ENCODE results near the gene SERPINE2.

SERPINE2 gene

DNA sequence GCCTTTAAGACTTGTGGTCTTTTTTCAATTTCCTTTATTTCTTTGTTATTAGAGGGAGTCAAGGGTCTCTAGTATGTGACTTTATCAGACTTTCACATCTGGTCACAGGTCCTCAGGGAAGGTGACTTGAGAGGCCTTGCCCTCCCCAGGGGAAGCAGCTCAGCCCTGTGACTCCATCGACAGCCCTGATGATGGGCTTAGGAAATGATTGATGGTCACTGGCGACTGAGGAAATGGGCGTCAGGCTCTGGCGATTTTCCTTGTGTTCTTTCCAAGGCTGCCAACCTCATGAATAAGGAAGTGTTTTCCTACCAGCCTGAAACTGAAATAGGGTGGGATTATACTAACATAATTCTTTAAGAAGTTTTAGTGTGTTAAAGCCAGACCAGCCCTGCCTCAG is 21.1 kb downstream of the SERPINE2 start:
- H2AK5ac ChIP-seq (ENCODE audit: low read depth, low read length) = no peak overlapping the region
- H3K9me3 ChIP-seq (replicated peaks in 1 of 2; ENCODE audit: control insufficient read depth in 2 of 2, insufficient read depth in 1 of 2, low read depth in 1 of 2, low read length in 2 of 2) = no peaks in the 10 kb centered on the region
- no peak for DNase-seq (ENCODE audit: low spot score)
- no peaks in the 10 kb centered on the region for H3K4me1 ChIP-seq (ENCODE audit: control insufficient read depth in 2 of 2, insufficient read depth in 1 of 2, low read depth in 1 of 2, low read length in 2 of 2)
- no peak overlapping the region for H2AFZ ChIP-seq (ENCODE audit: low read length)
- no peak overlapping the region for H2BK12ac ChIP-seq (ENCODE audit: low read length)
- no CpG with 5 or more reads among the region's 4 CpGs for WGBS, 2 donors (ENCODE audit: extremely low coverage in 2 of 2, insufficient read length in 2 of 2, insufficient replicate concordance in 1 of 2)
- no peak overlapping the region for H3K4me3 ChIP-seq (ENCODE audit: low read length in 2 of 2)
- H3K4me2 ChIP-seq (ENCODE audit: insufficient read depth, low read length, poor library complexity, severe bottlenecking) = no peak overlapping the region
- no peak overlapping the region for H2BK15ac ChIP-seq (ENCODE audit: low read length)
- H3K14ac ChIP-seq (ENCODE audit: low read length) = no peak overlapping the region
- H3K18ac ChIP-seq (ENCODE audit: low read length) = no peak overlapping the region
- no peaks in the 10 kb centered on the region for H3K27me3 ChIP-seq (ENCODE audit: control insufficient read depth in 3 of 3, insufficient read depth in 3 of 3, low read depth in 1 of 3, low read length in 3 of 3)
- no peak overlapping the region for H3K4ac ChIP-seq (ENCODE audit: low read length)
- no peak overlapping the region for H4K91ac ChIP-seq (ENCODE audit: low read depth, low read length, poor library complexity)
- H3K36me3 ChIP-seq (replicated peaks in 1 of 2; ENCODE audit: control insufficient read depth in 2 of 2, insufficient read depth in 2 of 2, low read length in 2 of 2) = no peaks in the 10 kb centered on the region
- no peak overlapping the region for H3K23ac ChIP-seq (ENCODE audit: low read depth, low read length, poor library complexity)
- H3K27ac ChIP-seq (replicated peaks; ENCODE audit: low read length) = no peak overlapping the region
- no peak overlapping the region for H4K8ac ChIP-seq (ENCODE audit: low read depth, low read length)
- H2BK5ac ChIP-seq (ENCODE audit: low read length) = no peak overlapping the region
- no peaks in the 10 kb centered on the region for H3K79me1 ChIP-seq (ENCODE audit: low read depth, low read length)
- no peak overlapping the region for H3K9ac ChIP-seq (ENCODE audit: low read depth, low read length, poor library complexity)
- H2BK120ac ChIP-seq (ENCODE audit: low read depth, low read length) = no peak overlapping the region

DNA sequence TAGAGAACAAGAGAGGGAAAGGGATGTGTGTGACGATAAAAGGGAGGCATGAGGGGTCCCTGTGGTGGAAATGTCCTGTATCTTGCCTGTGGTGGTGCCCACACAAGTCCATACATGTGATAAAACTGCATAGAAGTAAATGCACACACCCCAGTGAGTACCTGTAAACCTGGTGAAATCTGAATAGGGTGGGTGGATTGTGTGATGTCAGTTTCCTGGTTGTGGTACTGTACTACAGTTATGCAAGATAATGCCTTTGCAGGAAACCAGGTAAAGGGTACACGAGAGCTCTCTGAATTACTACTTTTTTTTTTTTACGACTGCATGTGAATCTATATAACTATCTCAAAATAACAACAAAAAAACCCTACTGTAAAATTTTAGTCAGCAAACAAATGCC is 22.1 kb downstream of the SERPINE2 start:
- Histone ChIP-seq H2BK5ac (ENCODE audit: low read length) (no peak overlapping the region), H2BK15ac (ENCODE audit: low read length) (no peak overlapping the region), H3K36me3 (replicated peaks in 1 of 2; ENCODE audit: control insufficient read depth in 2 of 2, insufficient read depth in 2 of 2, low read length in 2 of 2) (no peaks in the 10 kb centered on the region), H4K8ac (ENCODE audit: low read depth, low read length) (no peak overlapping the region), H3K4me2 (ENCODE audit: insufficient read depth, low read length, poor library complexity, severe bottlenecking) (no peak overlapping the region), H3K18ac (ENCODE audit: low read length) (no peak overlapping the region), H3K4me1 (ENCODE audit: control insufficient read depth in 2 of 2, insufficient read depth in 1 of 2, low read depth in 1 of 2, low read length in 2 of 2) (no peaks in the 10 kb centered on the region), H3K4me3 (ENCODE audit: low read length in 2 of 2) (no peak overlapping the region), H3K79me1 (ENCODE audit: low read depth, low read length) (no peaks in the 10 kb centered on the region), H3K23ac (ENCODE audit: low read depth, low read length, poor library complexity) (no peak overlapping the region), H2BK120ac (ENCODE audit: low read depth, low read length) (no peak overlapping the region), H2AFZ (ENCODE audit: low read length) (no peak overlapping the region), H2BK12ac (ENCODE audit: low read length) (no peak overlapping the region), H4K91ac (ENCODE audit: low read depth, low read length, poor library complexity) (no peak overlapping the region), H3K4ac (ENCODE audit: low read length) (no peak overlapping the region), H2AK5ac (ENCODE audit: low read depth, low read length) (no peak overlapping the region), H3K27ac (replicated peaks; ENCODE audit: low read length) (no peak overlapping the region), H3K14ac (ENCODE audit: low read length) (no peak overlapping the region), H3K27me3 (ENCODE audit: control insufficient read depth in 3 of 3, insufficient read depth in 3 of 3, low read depth in 1 of 3, low read length in 3 of 3) (no peaks in the 10 kb centered on the region), H3K9ac (ENCODE audit: low read depth, low read length, poor library complexity) (no peak overlapping the region), H3K9me3 (replicated peaks in 1 of 2; ENCODE audit: control insufficient read depth in 2 of 2, insufficient read depth in 1 of 2, low read depth in 1 of 2, low read length in 2 of 2) (no peaks in the 10 kb centered on the region)
- no CpG with 5 or more reads among the region's 3 CpGs for WGBS, 2 donors (ENCODE audit: extremely low coverage in 2 of 2, insufficient read length in 2 of 2, insufficient replicate concordance in 1 of 2)
- no peak for DNase-seq (ENCODE audit: low spot score)

DNA sequence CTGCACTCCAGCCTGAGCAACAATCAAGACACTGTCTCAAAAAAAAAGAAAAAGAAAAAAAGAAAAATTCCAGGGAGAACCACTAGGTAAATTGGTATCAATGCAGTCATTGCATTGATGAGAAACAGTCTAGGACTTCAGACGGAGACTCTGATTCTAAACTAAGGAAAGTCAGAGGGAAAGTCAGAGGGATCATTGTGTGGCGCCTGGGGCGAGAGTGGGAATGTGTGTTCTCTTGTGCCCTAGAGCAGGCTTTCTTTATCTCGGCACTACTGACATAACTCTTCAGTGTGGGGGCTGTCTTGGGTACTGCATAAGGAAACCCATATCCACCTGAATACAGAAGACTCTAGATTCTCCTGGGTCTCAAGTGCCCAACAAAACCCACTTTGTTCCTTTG is 24.8 kb downstream of the SERPINE2 start:
- Histone ChIP-seq H2AFZ (ENCODE audit: low read length) (no peak overlapping the region), H2AK5ac (ENCODE audit: low read depth, low read length) (no peak overlapping the region), H3K36me3 (replicated peaks in 1 of 2; ENCODE audit: control insufficient read depth in 2 of 2, insufficient read depth in 2 of 2, low read length in 2 of 2) (no peaks in the 10 kb centered on the region), H2BK5ac (ENCODE audit: low read length) (no peak overlapping the region), H3K4me1 (ENCODE audit: control insufficient read depth in 2 of 2, insufficient read depth in 1 of 2, low read depth in 1 of 2, low read length in 2 of 2) (no peaks in the 10 kb centered on the region), H3K9ac (ENCODE audit: low read depth, low read length, poor library complexity) (no peak overlapping the region), H3K79me1 (ENCODE audit: low read depth, low read length) (no peaks in the 10 kb centered on the region), H3K18ac (ENCODE audit: low read length) (no peak overlapping the region), H3K27ac (replicated peaks; ENCODE audit: low read length) (no peak overlapping the region), H3K4ac (ENCODE audit: low read length) (no peak overlapping the region), H4K91ac (ENCODE audit: low read depth, low read length, poor library complexity) (no peak overlapping the region), H3K23ac (ENCODE audit: low read depth, low read length, poor library complexity) (no peak overlapping the region), H3K14ac (ENCODE audit: low read length) (no peak overlapping the region), H4K8ac (ENCODE audit: low read depth, low read length) (no peak overlapping the region), H3K4me3 (ENCODE audit: low read length in 2 of 2) (no peak overlapping the region), H2BK12ac (ENCODE audit: low read length) (no peak overlapping the region), H3K4me2 (ENCODE audit: insufficient read depth, low read length, poor library complexity, severe bottlenecking) (no peak overlapping the region), H2BK15ac (ENCODE audit: low read length) (no peak overlapping the region), H2BK120ac (ENCODE audit: low read depth, low read length) (no peak overlapping the region), H3K27me3 (ENCODE audit: control insufficient read depth in 3 of 3, insufficient read depth in 3 of 3, low read depth in 1 of 3, low read length in 3 of 3) (no peaks in the 10 kb centered on the region), H3K9me3 (replicated peaks in 1 of 2; ENCODE audit: control insufficient read depth in 2 of 2, insufficient read depth in 1 of 2, low read depth in 1 of 2, low read length in 2 of 2) (no peaks in the 10 kb centered on the region)
- DNase-seq (ENCODE audit: low spot score) = no peak
- no CpG with 5 or more reads among the region's 4 CpGs for WGBS, 2 donors (ENCODE audit: extremely low coverage in 2 of 2, insufficient read length in 2 of 2, insufficient replicate concordance in 1 of 2)

DNA sequence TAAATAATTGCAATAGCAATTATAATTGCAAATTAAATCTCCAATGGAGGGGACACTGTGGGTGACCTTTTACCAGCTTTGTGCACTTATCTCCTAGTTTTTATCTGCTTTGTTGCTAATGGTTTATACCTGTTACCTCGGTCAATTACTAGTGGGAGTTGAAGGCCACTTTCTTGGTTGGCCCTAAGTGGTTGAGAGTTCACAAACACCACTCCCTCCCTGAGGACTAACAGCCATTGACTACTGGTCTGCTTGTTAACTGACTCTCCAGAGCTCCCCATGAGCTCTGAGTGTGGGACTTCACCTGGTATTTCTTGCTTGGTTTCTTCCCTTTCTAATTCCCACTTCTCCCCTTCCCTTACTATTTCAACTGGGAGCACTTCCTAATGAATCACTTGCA is 27.2 kb downstream of the SERPINE2 start:
- Histone ChIP-seq H3K9me3 (replicated peaks in 1 of 2; ENCODE audit: control insufficient read depth in 2 of 2, insufficient read depth in 1 of 2, low read depth in 1 of 2, low read length in 2 of 2) (no peaks in the 10 kb centered on the region), H3K18ac (ENCODE audit: low read length) (no peak overlapping the region), H3K4me3 (ENCODE audit: low read length in 2 of 2) (no peak overlapping the region), H3K4me2 (ENCODE audit: insufficient read depth, low read length, poor library complexity, severe bottlenecking) (no peak overlapping the region), H3K4me1 (ENCODE audit: control insufficient read depth in 2 of 2, insufficient read depth in 1 of 2, low read depth in 1 of 2, low read length in 2 of 2) (no peaks in the 10 kb centered on the region), H2AK5ac (ENCODE audit: low read depth, low read length) (no peak overlapping the region), H3K27ac (replicated peaks; ENCODE audit: low read length) (no peak overlapping the region), H3K14ac (ENCODE audit: low read length) (no peak overlapping the region), H2BK15ac (ENCODE audit: low read length) (no peak overlapping the region), H4K91ac (ENCODE audit: low read depth, low read length, poor library complexity) (no peak overlapping the region), H3K23ac (ENCODE audit: low read depth, low read length, poor library complexity) (no peak overlapping the region), H3K27me3 (ENCODE audit: control insufficient read depth in 3 of 3, insufficient read depth in 3 of 3, low read depth in 1 of 3, low read length in 3 of 3) (no peaks in the 10 kb centered on the region), H3K36me3 (replicated peaks in 1 of 2; ENCODE audit: control insufficient read depth in 2 of 2, insufficient read depth in 2 of 2, low read length in 2 of 2) (no peaks in the 10 kb centered on the region), H3K79me1 (ENCODE audit: low read depth, low read length) (no peaks in the 10 kb centered on the region), H3K9ac (ENCODE audit: low read depth, low read length, poor library complexity) (no peak overlapping the region), H2BK5ac (ENCODE audit: low read length) (no peak overlapping the region), H4K8ac (ENCODE audit: low read depth, low read length) (no peak overlapping the region), H2AFZ (ENCODE audit: low read length) (no peak overlapping the region), H3K4ac (ENCODE audit: low read length) (no peak overlapping the region), H2BK120ac (ENCODE audit: low read depth, low read length) (no peak overlapping the region), H2BK12ac (ENCODE audit: low read length) (no peak overlapping the region)
- WGBS, 2 donors (ENCODE audit: extremely low coverage in 2 of 2, insufficient read length in 2 of 2, insufficient replicate concordance in 1 of 2) = no CpG with 5 or more reads among the region's 1 CpG
- no peak for DNase-seq (ENCODE audit: low spot score)
